DOHH2 (cell line): Measurements from ENCODE around the gene VASH1.

ENCODE experiments used
- CTCF ChIP-seq: fragments of 200-600 bp; sonication (generic); IDR thresholded peaks from one replicate; pipeline ENCODE4 v1.5.1; 2014; ENCODE audit warnings: antibody characterized with exemption, mild to moderate bottlenecking, low read depth, low read length; ENCODE audit not compliant: poor library complexity, severe bottlenecking
- EZH2phosphoT487 ChIP-seq: fragments of 200-600 bp; sonication (generic); IDR thresholded peaks from 2 replicates; pipeline ENCODE4 v1.6.1; 2017; ENCODE audit warnings: borderline replicate concordance, mild to moderate bottlenecking, antibody characterized with exemption, low read length, moderate library complexity, mixed read lengths

DNA sequence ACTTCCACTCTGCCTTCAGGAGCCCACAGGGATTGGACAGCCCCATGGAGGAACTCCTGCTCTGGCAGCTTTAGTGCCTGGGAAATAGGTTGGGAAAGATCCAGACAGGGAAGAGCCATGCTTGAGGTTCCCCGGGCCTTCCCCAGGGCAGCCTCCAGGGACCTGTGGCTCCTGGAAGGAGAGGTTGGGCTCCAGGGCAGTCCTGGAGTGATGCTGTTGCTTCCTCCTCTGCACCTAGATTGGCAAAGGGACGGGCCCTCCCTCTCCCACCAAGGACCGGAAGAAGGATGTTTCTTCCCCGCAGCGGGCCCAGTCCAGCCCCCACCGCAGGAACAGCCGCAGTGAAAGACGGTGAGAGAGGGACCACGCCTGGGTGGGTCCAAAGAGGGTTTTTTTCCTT, 16.5 kb downstream of the VASH1 start:
- TF ChIP-seq CTCF, result no peak
- no peak for TF ChIP-seq EZH2phosphoT487
